Activated B cell treated with CpG ODN at 0.5 μM for 24 hours (primary cell): ENCODE data around the gene ZNF175. TPM values are rescaled to one million over a fixed set of nuclear protein-coding genes. Genes with fewer than 3 reads are reported as not detected.

Experiments used
- ATAC-seq: fragments of 200-7000 bp; cut with Tn5 transposase; one replicate; pipeline ENCODE4 v1.10.0; 2021; ENCODE audit warnings: low read depth, mild to moderate bottlenecking, moderate library complexity
- CTCF ChIA-PET: fragments of 350-600 bp; sonication (Branson Sonifier 250); formaldehyde crosslinking; loops from one replicate; lab custom pipeline; 2021; ENCODE audit warnings: antibody characterized with exemption; lab: Charles Lee
- POLR2A ChIA-PET: fragments of 350-600 bp; sonication (Branson Sonifier 250); formaldehyde crosslinking; loops from one replicate; lab custom pipeline; 2021; ENCODE audit warnings: antibody characterized with exemption; lab: Charles Lee
- DNase-seq: peaks from one replicate; pipeline ENCODE4 v3.0.0; 2022
- H3K27ac Mint-ChIP-seq: one replicate; pipeline ENCODE4 v1.8.0; 2020; ENCODE audit warnings: mixed read lengths
- H3K27me3 Mint-ChIP-seq: one replicate; pipeline ENCODE4 v1.8.0; 2021; ENCODE audit warnings: mixed read lengths
- H3K36me3 Mint-ChIP-seq: one replicate; pipeline ENCODE4 v1.8.0; 2021; ENCODE audit warnings: low read depth, mixed read lengths
- H3K4me1 Mint-ChIP-seq: one replicate; pipeline ENCODE4 v1.8.0; 2021; ENCODE audit warnings: mixed read lengths
- H3K4me3 Mint-ChIP-seq: one replicate; pipeline ENCODE4 v1.8.0; 2020; ENCODE audit warnings: mild to moderate bottlenecking, mixed read lengths
- H3K9me3 Mint-ChIP-seq: one replicate; pipeline ENCODE4 v1.8.0; 2020; ENCODE audit warnings: mixed read lengths
- CTCF ChIP-seq: fragments of 200-600 bp; IDR thresholded peaks from one replicate; pipeline ENCODE4 v1.8.0; 2022; ENCODE audit warnings: antibody characterized with exemption, mild to moderate bottlenecking
- intact Hi-C: fragments of 100-400 bp; cut with micrococcal nuclease; formaldehyde crosslinking; loops from one replicate; pipeline ENCODE4 v1.15.1; 2024
- total RNA-seq: library from RNA; stranded (reverse); gene quantifications from 2 replicates; pipeline ENCODE4 v1.2.3, GENCODE V29; 2022

The ZNF175 gene
- total RNA-seq, 1 donor from 2014 or later: 23.6 TPM

GRCh38 chr19:51549533-51550324 is 21.4 kb upstream of the ZNF175 start:
- TF ChIP-seq CTCF: no peak
- Mint-ChIP-seq H3K27ac (peak overlapping the region; percentile 96), H3K9me3 (no peaks in the 10 kb centered on the region), H3K4me3 (peak overlapping the region; percentile 89), H3K4me1 (peaks cover 97% of the 10 kb centered on the region), H3K27me3 (no peaks in the 10 kb centered on the region), H3K36me3 (peaks cover 7% of the 10 kb centered on the region)
- intact Hi-C loops: loop anchor here (2.0 to 5.0 kb wide), 2 partner anchors 21 to 32 kb away; partner anchors contain the start of gene ZNF175
- ATAC-seq (peak; percentile 32), DNase-seq (no peak)
- CTCF ChIA-PET: interaction anchor here (0.9 to 2.9 kb wide), 5 partner anchors 23 to 107 kb away, joined by 3 to 8 read pairs (median 4); no protein-coding TSS in a partner anchor
- POLR2A ChIA-PET: interaction anchor here (0.6 to 2.0 kb wide), 6 partner anchors 16 to 1698 kb away, joined by 5 to 8 read pairs (median 6); partner anchors contain the start of genes SIGLEC10 and SIGLEC6

GRCh38 chr19:51550848-51551672 is 20.0 kb upstream of the ZNF175 start:
- ATAC-seq (peak; percentile 51), DNase-seq (no peak)
- peak overlapping the region; percentile 89 for H3K4me3 Mint-ChIP-seq
- H3K36me3 Mint-ChIP-seq: peaks cover 17% of the 10 kb centered on the region
- TF ChIP-seq CTCF: no peak
- ChIA-PET POLR2A (interaction anchor here (0.7 to 1.3 kb wide), 9 partner anchors 19 to 718 kb away, joined by 3 to 11 read pairs (median 3); partner anchors contain the start of genes SIGLEC6, ZNF175 and ZNF766), CTCF (interaction anchor here (0.9 to 2.3 kb wide), 10 partner anchors 11 to 134 kb away, joined by 3 to 9 read pairs (median 3); partner anchors contain the start of gene SIGLEC10)
- intact Hi-C loops: loop anchor here (1.0 to 5.0 kb wide), 3 partner anchors 20 to 34 kb away; partner anchors contain the start of genes SIGLEC6 and ZNF175
- H3K27me3 Mint-ChIP-seq: no peaks in the 10 kb centered on the region
- H3K4me1 Mint-ChIP-seq: peaks cover 92% of the 10 kb centered on the region
- no peaks in the 10 kb centered on the region for H3K9me3 Mint-ChIP-seq
- H3K27ac Mint-ChIP-seq: peak overlapping the region; percentile 96

GRCh38 chr19:51551673-51552432 is 19.2 kb upstream of the ZNF175 start:
- ATAC-seq (peak; percentile 21), DNase-seq (no peak)
- no peak for TF ChIP-seq CTCF
- Mint-ChIP-seq H3K36me3 (peaks cover 23% of the 10 kb centered on the region), H3K9me3 (no peaks in the 10 kb centered on the region), H3K4me1 (peaks cover 84% of the 10 kb centered on the region), H3K4me3 (peak overlapping the region; percentile 89), H3K27ac (peak overlapping the region; percentile 96), H3K27me3 (no peaks in the 10 kb centered on the region)
- POLR2A ChIA-PET: interaction anchor here (0.9 to 1.3 kb wide), 6 partner anchors 19 to 100 kb away, joined by 3 to 4 read pairs (median 3); partner anchors contain the start of genes SIGLEC6 and ZNF175
- CTCF ChIA-PET: interaction anchor here (0.9 to 1.5 kb wide), 7 partner anchors 11 to 134 kb away, joined by 3 to 9 read pairs (median 3); partner anchors contain the start of gene SIGLEC10
- intact Hi-C loops: loop anchor here (1.0 to 5.0 kb wide), 4 partner anchors 19 to 55 kb away; partner anchors contain the start of genes SIGLEC6 and ZNF175

GRCh38 chr19:51552608-51552995 is 18.5 kb upstream of the ZNF175 start:
- Mint-ChIP-seq H3K4me1 (peaks cover 78% of the 10 kb centered on the region), H3K9me3 (no peaks in the 10 kb centered on the region), H3K36me3 (peaks cover 24% of the 10 kb centered on the region), H3K27ac (peak overlapping the region; percentile 10), H3K27me3 (no peaks in the 10 kb centered on the region), H3K4me3 (peak overlapping the region; percentile 89)
- DNase-seq: no peak
- ChIA-PET POLR2A (interaction anchor here (1.2 kb wide), 2 partner anchors 18 to 21 kb away, joined by 4 read pairs; partner anchors contain the start of genes SIGLEC6 and ZNF175), CTCF (interaction anchor here (0.9 to 1.5 kb wide), 4 partner anchors 13 to 135 kb away, joined by 3 to 9 read pairs (median 4); partner anchors contain the start of gene SIGLEC10)
- intact Hi-C loops: loop anchor here (2.0 to 5.0 kb wide), 2 partner anchors 35 to 54 kb away; no protein-coding TSS in a partner anchor
- TF ChIP-seq CTCF: no peak
- no peak for ATAC-seq
